Measurements from ENCODE around the gene LRRC25. TPM values are rescaled to one million over a fixed set of nuclear protein-coding genes. Genes with fewer than 3 reads are reported as not detected.

LRRC25 gene
- total RNA-seq, 2 donors from 2014 or later, result 1.6 to 5.5 TPM

DNA sequence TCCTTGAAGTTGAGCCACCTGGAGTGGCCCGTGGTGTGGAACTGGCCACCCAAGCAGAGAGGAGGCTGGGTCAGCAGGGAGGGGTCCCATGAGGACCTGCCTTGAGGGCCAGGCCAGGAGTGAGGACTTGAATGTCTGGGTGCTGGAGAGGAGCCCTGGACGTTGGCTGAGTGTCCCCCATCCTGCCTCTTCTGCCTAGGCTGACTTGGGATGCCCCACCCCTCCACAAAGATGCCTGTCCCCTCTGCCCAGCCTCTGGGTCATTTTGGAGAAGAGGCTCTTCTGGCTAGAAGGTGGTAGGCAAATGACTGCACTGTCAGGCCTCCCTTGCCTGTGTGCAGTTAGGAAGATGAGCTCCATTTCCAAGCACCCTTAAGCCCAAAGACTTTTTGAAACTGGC lies 23.5 kb upstream of the LRRC25 start:
- Histone ChIP-seq H3K4me3 (no peak overlapping the region), H3K27me3 (replicated peaks; ENCODE audit: insufficient read depth) (no peaks in the 10 kb centered on the region), H3K36me3 (no peaks in the 10 kb centered on the region), H3K27ac (no peak overlapping the region), H3K9me3 (no peaks in the 10 kb centered on the region), H3K4me1 (replicated peaks) (peaks cover 14% of the 10 kb centered on the region)
- 36% methylated on average over 2 of the region's 2 CpGs for WGBS
- no peak for TF ChIP-seq POLR2A (IDR thresholded peaks at IDR 0.05)
- TF ChIP-seq, protein P1, sequence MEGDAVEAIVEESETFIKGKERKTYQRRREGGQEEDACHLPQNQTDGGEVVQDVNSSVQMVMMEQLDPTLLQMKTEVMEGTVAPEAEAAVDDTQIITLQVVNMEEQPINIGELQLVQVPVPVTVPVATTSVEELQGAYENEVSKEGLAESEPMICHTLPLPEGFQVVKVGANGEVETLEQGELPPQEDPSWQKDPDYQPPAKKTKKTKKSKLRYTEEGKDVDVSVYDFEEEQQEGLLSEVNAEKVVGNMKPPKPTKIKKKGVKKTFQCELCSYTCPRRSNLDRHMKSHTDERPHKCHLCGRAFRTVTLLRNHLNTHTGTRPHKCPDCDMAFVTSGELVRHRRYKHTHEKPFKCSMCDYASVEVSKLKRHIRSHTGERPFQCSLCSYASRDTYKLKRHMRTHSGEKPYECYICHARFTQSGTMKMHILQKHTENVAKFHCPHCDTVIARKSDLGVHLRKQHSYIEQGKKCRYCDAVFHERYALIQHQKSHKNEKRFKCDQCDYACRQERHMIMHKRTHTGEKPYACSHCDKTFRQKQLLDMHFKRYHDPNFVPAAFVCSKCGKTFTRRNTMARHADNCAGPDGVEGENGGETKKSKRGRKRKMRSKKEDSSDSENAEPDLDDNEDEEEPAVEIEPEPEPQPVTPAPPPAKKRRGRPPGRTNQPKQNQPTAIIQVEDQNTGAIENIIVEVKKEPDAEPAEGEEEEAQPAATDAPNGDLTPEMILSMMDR (IDR thresholded peaks at IDR 0.05), result no peak
- DNase-seq (ENCODE audit: low spot score), result no peak
- intact Hi-C loops (cut with DNase I), result no loop called here

DNA sequence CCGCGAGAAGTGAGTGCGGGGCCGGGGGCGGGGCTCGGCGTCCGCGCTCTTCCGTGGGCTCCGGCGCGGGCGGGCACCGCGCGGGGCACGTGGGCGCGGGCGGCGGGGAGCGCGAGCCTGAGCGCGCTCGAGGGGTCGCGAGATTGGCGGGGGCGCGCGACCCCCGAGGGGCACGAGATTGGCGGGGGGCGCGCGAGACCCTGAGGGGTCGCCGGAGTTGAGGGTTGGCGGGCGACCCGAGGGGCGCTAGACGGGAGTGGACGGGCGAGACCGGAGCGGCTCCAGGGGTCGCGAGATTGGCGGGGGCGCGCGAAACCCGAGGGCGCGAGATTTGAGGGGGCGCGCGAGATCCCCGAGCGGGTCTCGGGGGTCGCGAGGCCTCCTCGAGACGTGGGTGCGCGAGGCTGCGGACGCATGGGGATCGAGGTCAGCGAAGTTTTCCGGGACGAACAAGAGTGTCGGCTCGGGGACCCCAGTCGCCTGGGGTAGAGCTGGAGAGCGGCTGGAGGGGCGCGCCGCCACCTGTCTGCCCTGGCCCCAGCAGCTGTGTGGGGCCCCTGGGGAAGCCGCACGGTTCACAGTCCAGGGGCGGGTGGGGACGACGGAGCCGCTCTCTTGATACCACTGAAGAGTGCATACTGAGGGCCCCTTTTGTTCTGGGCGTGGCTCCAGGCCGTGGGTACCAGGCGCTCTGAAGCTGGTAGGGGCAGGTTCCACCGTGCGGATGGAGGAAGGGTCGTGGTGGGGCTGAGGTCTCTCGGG lies 22.5 kb upstream of the LRRC25 start:
- Histone ChIP-seq H3K4me1 (replicated peaks) (peaks cover 14% of the 10 kb centered on the region), H3K27ac (peak overlapping the region; percentile 77 to 82), H3K27me3 (replicated peaks; ENCODE audit: insufficient read depth) (no peaks in the 10 kb centered on the region), H3K36me3 (no peaks in the 10 kb centered on the region), H3K4me3 (peak overlapping the region; percentile 59 to 75), H3K9me3 (no peaks in the 10 kb centered on the region)
- intact Hi-C loops (cut with DNase I), result loop anchor here (5.0 to 10.0 kb wide), 2 partner anchors 143 to 215 kb away; partner anchors contain the start of gene RAB3A
- WGBS, result 1% methylated on average over 93 of the region's 97 CpGs
- DNase-seq (ENCODE audit: low spot score), result no peak
- TF ChIP-seq, protein P1 (IDR thresholded peaks at IDR 0.05), result no peak

DNA sequence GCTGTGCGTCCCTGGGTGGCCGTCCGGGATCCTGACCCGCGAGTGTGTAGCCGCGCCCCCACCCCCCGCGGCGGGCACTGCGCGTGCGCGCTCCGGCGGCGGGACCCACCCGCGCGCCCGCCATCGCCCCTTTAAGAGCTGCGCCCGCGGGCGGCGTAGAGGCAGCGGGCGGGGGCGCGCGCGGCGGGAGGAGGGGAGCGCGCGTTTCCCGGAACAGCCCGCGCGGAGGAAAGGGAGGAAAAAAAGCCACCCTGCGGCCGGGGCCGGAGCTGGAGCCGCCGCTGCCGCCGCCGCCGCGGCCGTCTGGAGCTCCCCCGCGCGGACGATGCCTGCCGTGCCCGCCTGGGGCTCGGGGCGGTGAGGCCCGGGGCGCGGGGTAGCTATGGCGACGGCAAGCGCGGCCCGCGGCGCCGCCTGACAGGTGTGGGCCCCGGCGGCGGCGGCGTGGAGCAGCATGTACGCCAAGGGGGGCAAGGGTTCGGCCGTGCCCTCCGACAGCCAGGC lies 21.8 kb upstream of the LRRC25 start, which contains the start of gene SSBP4:
Gene SSBP4, plus strand, starts transcription at position 204 of the 504 bp plus-strand sequence. Its CDS starts 251 bp downstream, at position 455.
- intact Hi-C loops (cut with DNase I), result loop anchor here (5.0 to 10.0 kb wide), 2 partner anchors 142 to 214 kb away; partner anchors contain the start of gene RAB3A
- TF ChIP-seq, protein P1 (IDR thresholded peaks at IDR 0.05), result peak in 3 of 4 experiments; percentile 21 to 67 (median 62)
- TF ChIP-seq POLR2AphosphoS5 (IDR thresholded peaks at IDR 0.05) (peak; percentile 37), POLR2A (IDR thresholded peaks at IDR 0.05) (no peak)
- under 1% methylated on average over 79 of the region's 80 CpGs for WGBS
- peak; percentile 54 for DNase-seq (ENCODE audit: low spot score)
- H3K9me3 ChIP-seq, result no peaks in the 10 kb centered on the region
- H3K4me1 ChIP-seq (replicated peaks), result peaks cover 14% of the 10 kb centered on the region
- H3K4me3 ChIP-seq, result peak within 1 kb of the TSS; percentile 59 to 75
- peak within 1 kb of the TSS; percentile 77 to 82 for H3K27ac ChIP-seq
- no peaks in the 10 kb centered on the region for H3K27me3 ChIP-seq (replicated peaks; ENCODE audit: insufficient read depth)
- H3K36me3 ChIP-seq, result no peaks in the 10 kb centered on the region

DNA sequence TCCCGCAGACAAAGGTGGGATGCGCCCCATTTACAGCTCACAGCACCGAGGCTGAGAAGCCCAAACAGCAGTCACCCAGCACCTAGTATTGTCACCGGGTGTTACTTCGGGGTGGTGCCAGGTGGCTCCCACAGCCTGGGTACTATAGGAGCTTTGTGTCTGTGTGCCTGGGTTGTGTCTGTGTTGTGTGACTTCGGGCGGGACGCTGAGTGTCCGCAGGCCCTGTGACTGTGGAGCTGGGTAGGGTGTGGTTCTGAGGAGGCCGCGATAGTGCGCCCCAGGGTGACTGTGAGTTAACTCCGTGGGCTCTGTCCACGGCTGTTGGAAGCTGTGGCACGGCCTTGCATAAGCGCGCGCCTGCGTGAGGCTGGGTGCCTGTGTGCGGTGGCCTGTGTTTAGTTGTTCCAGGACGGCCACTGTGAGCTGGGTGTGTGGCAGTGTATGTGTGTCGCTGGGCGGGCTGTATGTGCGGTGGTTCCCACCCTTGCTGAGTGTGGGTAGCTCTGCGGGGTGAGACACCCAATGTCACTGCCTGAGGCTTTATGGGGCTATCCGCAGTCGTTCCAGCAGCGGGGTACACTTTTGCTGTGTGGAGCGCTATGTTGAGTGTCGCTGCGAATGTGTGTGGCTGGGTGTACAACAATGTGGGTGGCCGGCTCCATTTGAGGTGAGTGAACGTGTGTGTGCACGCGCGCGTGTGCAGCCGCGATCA lies 21.2 kb upstream of the LRRC25 start:
- Histone ChIP-seq H3K27me3 (replicated peaks; ENCODE audit: insufficient read depth) (no peaks in the 10 kb centered on the region), H3K9me3 (no peaks in the 10 kb centered on the region), H3K4me3 (peak overlapping the region; percentile 59 to 75), H3K36me3 (no peaks in the 10 kb centered on the region), H3K27ac (peak overlapping the region; percentile 77 to 82), H3K4me1 (replicated peaks) (peaks cover 14% of the 10 kb centered on the region)
- 20% methylated on average over 39 of the region's 39 CpGs for WGBS
- no peak for DNase-seq (ENCODE audit: low spot score)
- TF ChIP-seq, protein P1 (IDR thresholded peaks at IDR 0.05), result no peak
- TF ChIP-seq POLR2A (IDR thresholded peaks at IDR 0.05) (no peak), POLR2AphosphoS5 (IDR thresholded peaks at IDR 0.05) (no peak)
- intact Hi-C loops (cut with DNase I), result loop anchor here (5.0 to 10.0 kb wide), 2 partner anchors 141 to 214 kb away; partner anchors contain the start of gene RAB3A

All from prostate gland (tissue), 2 donors.